ACHN (cell line): Measurements from ENCODE around the gene CYGB.
"Not testable (repeated sequence)": the region's sequence is repeated elsewhere in the genome, so short reads cannot be mapped to it uniquely, and the experiment has no call there.

Experiments used
- DNase-seq: peaks from one replicate; pipeline ENCODE4 v3.0.0-alpha.2; 2015
- in situ Hi-C: cut with HindIII; loops from 2 replicates; pipeline ENCODE4 v1.10.0; 2017; ENCODE audit warnings: low sequenced_read_pairs, low pct_ligation_motif_present, low pct_unique_long_range_greater_than_20kb

CYGB gene

GRCh38 chr17:76570457-76570856 is 32.9 kb upstream of the CYGB start:
- in situ Hi-C loops: loop anchor here (10.0 kb wide), 1 partner anchor 74 kb away; the partner anchor contains the start of gene ST6GALNAC1

GRCh38 chr17:76569607-76570279 is 32.2 kb upstream of the CYGB start:
- no peak for DNase-seq
- in situ Hi-C loops: loop anchor here (10.0 kb wide), 1 partner anchor 75 kb away; the partner anchor contains the start of gene ST6GALNAC1

More at GRCh38 chr17:76570457-76570856, 32.9 kb upstream of the CYGB start:
- no peak for DNase-seq

- in situ Hi-C loops: no loop called here
- no peak for DNase-seq
Observed at GRCh38 chr17:76568811-76569221, 31.3 kb upstream of the CYGB start.

- in situ Hi-C loops: no loop called here
- no peak for DNase-seq
Observed at GRCh38 chr17:76567634-76568432, 30.3 kb upstream of the CYGB start.

GRCh38 chr17:76566988-76567431 is 29.5 kb upstream of the CYGB start:
- DNase-seq: no peak
- in situ Hi-C loops: no loop called here

- in situ Hi-C loops: no loop called here
- DNase-seq: no peak
Observed at GRCh38 chr17:76566613-76566943, 29.1 kb upstream of the CYGB start.

- no peak for DNase-seq
- in situ Hi-C loops: no loop called here
Observed at GRCh38 chr17:76565728-76566612, 28.5 kb upstream of the CYGB start.

GRCh38 chr17:76564991-76565727 is 27.6 kb upstream of the CYGB start:
- DNase-seq, in situ Hi-C loops: not testable (repeated sequence)

GRCh38 chr17:76563359-76563758 is 25.9 kb upstream of the CYGB start:
- DNase-seq, in situ Hi-C loops: not testable (repeated sequence)

GRCh38 chr17:76562734-76563148 is 25.2 kb upstream of the CYGB start:
- DNase-seq: no peak
- in situ Hi-C loops: no loop called here

GRCh38 chr17:76561799-76562268 is 24.3 kb upstream of the CYGB start:
- DNase-seq: no peak
- in situ Hi-C loops: no loop called here

GRCh38 chr17:76561332-76561731 is 23.8 kb upstream of the CYGB start:
- DNase-seq: no peak
- in situ Hi-C loops: no loop called here

- DNase-seq: no peak
- in situ Hi-C loops: no loop called here
Observed at GRCh38 chr17:76560877-76561221, 23.3 kb upstream of the CYGB start.

- in situ Hi-C loops: no loop called here
- DNase-seq: no peak
Observed at GRCh38 chr17:76560036-76560876, 22.7 kb upstream of the CYGB start.

- in situ Hi-C loops, DNase-seq: not testable (repeated sequence)
Observed at GRCh38 chr17:76559460-76559859, 22.0 kb upstream of the CYGB start.

- in situ Hi-C loops: no loop called here
- peak; percentile 32 for DNase-seq
Observed at GRCh38 chr17:76558198-76559095, 20.9 kb upstream of the CYGB start.
